H9 (cell line): ENCODE results near the gene ANKMY1. TPM values are rescaled to one million over a fixed set of nuclear protein-coding genes. Genes with fewer than 3 reads are reported as not detected.

Source experiments
- DNase-seq: peaks from one replicate; pipeline ENCODE4 v3.0.0-alpha.2; 2017
- H2AFZ ChIP-seq: one replicate; pipeline ENCODE4 v1.6.1; 2013; ENCODE audit warnings: mild to moderate bottlenecking, low read length, control low read depth, moderate library complexity
- H2AK5ac ChIP-seq: 2 replicates; pipeline ENCODE4 v1.6.1; 2013; ENCODE audit warnings: low read length, control low read depth, mixed read lengths; ENCODE audit not compliant: insufficient read length
- H2BK120ac ChIP-seq: one replicate; pipeline ENCODE4 v1.6.1; 2013; ENCODE audit warnings: low read depth, mild to moderate bottlenecking, low read length, control low read depth, inconsistent platforms; ENCODE audit not compliant: poor library complexity, severe bottlenecking
- H2BK12ac ChIP-seq: 2 replicates; pipeline ENCODE4 v1.6.1; 2013; ENCODE audit warnings: low read length, control low read depth, mixed read lengths, low read depth; ENCODE audit not compliant: insufficient read length
- H2BK15ac ChIP-seq: 2 replicates; pipeline ENCODE4 v1.6.1; 2013; ENCODE audit warnings: low read depth, low read length, control low read depth
- H2BK20ac ChIP-seq: one replicate; pipeline ENCODE4 v1.6.1; 2013; ENCODE audit warnings: low read depth, mild to moderate bottlenecking, low read length, control low read depth, inconsistent platforms; ENCODE audit not compliant: poor library complexity, severe bottlenecking
- H2BK5ac ChIP-seq: 2 replicates; pipeline ENCODE4 v1.6.1; 2013; ENCODE audit warnings: low read length, control low read depth, mixed read lengths; ENCODE audit not compliant: insufficient read length
- H3K14ac ChIP-seq: 2 replicates; pipeline ENCODE4 v1.6.1; 2013; ENCODE audit warnings: low read length, control low read depth; ENCODE audit not compliant: insufficient read depth
- H3K18ac ChIP-seq: 2 replicates; pipeline ENCODE4 v1.6.1; 2013; ENCODE audit warnings: low read depth, mild to moderate bottlenecking, mixed read lengths, low read length, control low read depth; ENCODE audit not compliant: insufficient read length
- H3K23ac ChIP-seq: 2 replicates; pipeline ENCODE4 v1.6.1; 2013; ENCODE audit warnings: low read length, control low read depth, mixed read lengths, low read depth; ENCODE audit not compliant: insufficient read length
- H3K23me2 ChIP-seq: 2 replicates; pipeline ENCODE4 v1.6.1; 2013; ENCODE audit warnings: low read depth, mild to moderate bottlenecking, mixed read lengths, low read length, control low read depth; ENCODE audit not compliant: insufficient read length, poor library complexity, severe bottlenecking
- H3K27ac ChIP-seq: 2 replicates; pipeline ENCODE4 v1.5.1; 2013; ENCODE audit warnings: low read length, control low read depth, mixed read lengths, low read depth; ENCODE audit not compliant: insufficient read length
- H3K27me3 ChIP-seq: 2 replicates; pipeline ENCODE4 v1.6.1; 2013; ENCODE audit warnings: low read length, control low read depth, inconsistent platforms; ENCODE audit not compliant: insufficient read depth
- H3K4ac ChIP-seq: 2 replicates; pipeline ENCODE4 v1.6.1; 2013; ENCODE audit warnings: low read depth, mild to moderate bottlenecking, control low read depth, inconsistent platforms, low read length, moderate library complexity
- H3K4me1 ChIP-seq: 2 replicates; pipeline ENCODE4 v1.6.1; 2013; ENCODE audit warnings: low read length, control low read depth, inconsistent platforms; ENCODE audit not compliant: insufficient read depth
- H3K4me2 ChIP-seq: 2 replicates; pipeline ENCODE4 v1.6.1; 2013; ENCODE audit warnings: low read length, control low read depth, mixed read lengths; ENCODE audit not compliant: insufficient read length, insufficient read depth
- H3K56ac ChIP-seq: 2 replicates; pipeline ENCODE4 v1.6.1; 2013; ENCODE audit warnings: low read depth, mild to moderate bottlenecking, mixed read lengths, low read length, control low read depth; ENCODE audit not compliant: insufficient read length
- H3K79me1 ChIP-seq: 2 replicates; pipeline ENCODE4 v1.6.1; 2013; ENCODE audit warnings: low read depth, mild to moderate bottlenecking, moderate library complexity, low read length, control low read depth, inconsistent platforms; ENCODE audit not compliant: insufficient read depth, poor library complexity, severe bottlenecking
- H3K79me2 ChIP-seq: 2 replicates; pipeline ENCODE4 v1.6.1; 2013; ENCODE audit warnings: low read length, control low read depth, inconsistent platforms; ENCODE audit not compliant: insufficient read depth
- H3K9ac ChIP-seq: 2 replicates; pipeline ENCODE4 v1.6.1; 2013; ENCODE audit warnings: low read length, control low read depth, mixed read lengths; ENCODE audit not compliant: insufficient read length; ENCODE audit errors: extremely low read depth
- H3K9me3 ChIP-seq: one replicate; pipeline ENCODE4 v1.6.1; 2013; ENCODE audit warnings: low read depth, low read length, inconsistent platforms; ENCODE audit not compliant: control insufficient read depth
- H3T11ph ChIP-seq: one replicate; pipeline ENCODE4 v1.6.1; 2013; ENCODE audit warnings: mild to moderate bottlenecking, low read length, control low read depth, inconsistent platforms
- H4K20me1 ChIP-seq: one replicate; pipeline ENCODE4 v1.6.1; 2013; ENCODE audit not compliant: control insufficient read depth, insufficient read length, insufficient read depth
- H4K5ac ChIP-seq: 2 replicates; pipeline ENCODE4 v1.6.1; 2013; ENCODE audit warnings: low read depth, mild to moderate bottlenecking, mixed read lengths, low read length, control low read depth; ENCODE audit not compliant: insufficient read length
- H4K8ac ChIP-seq: replicated peaks from 2 replicates; pipeline ENCODE4 v1.6.1; 2013; ENCODE audit warnings: low read length, control low read depth, mixed read lengths, low read depth; ENCODE audit not compliant: insufficient read length
- H4K91ac ChIP-seq: 2 replicates; pipeline ENCODE4 v1.6.1; 2013; ENCODE audit warnings: low read depth, mild to moderate bottlenecking, moderate library complexity, mixed read lengths, low read length, control low read depth; ENCODE audit not compliant: insufficient read length
- H3K27ac Mint-ChIP-seq, 3 experiments: 2 replicates in 2 of 3; 3 replicates in 1 of 3; pipeline ENCODE4 v1.8.0; 2020 to 2021; ENCODE audit warnings: mixed read lengths in 3 of 3, mild to moderate bottlenecking in 1 of 3, moderate library complexity in 1 of 3
- H3K27me3 Mint-ChIP-seq: 2 replicates; pipeline ENCODE4 v1.8.0; 2021; ENCODE audit warnings: low read depth, mild to moderate bottlenecking, moderate library complexity, mixed read lengths
- H3K36me3 Mint-ChIP-seq, 3 experiments: 2 replicates in 2 of 3; 3 replicates in 1 of 3; pipeline ENCODE4 v1.8.0; 2020 to 2021; ENCODE audit warnings: low read depth in 3 of 3, mixed read lengths in 3 of 3; ENCODE audit not compliant: insufficient read depth in 1 of 3
- H3K4me1 Mint-ChIP-seq, 2 experiments: 2 replicates each; pipeline ENCODE4 v1.8.0; 2020; ENCODE audit warnings: mixed read lengths in 2 of 2
- H3K4me3 Mint-ChIP-seq, 2 experiments: 2 replicates in 1 of 2; 3 replicates in 1 of 2; pipeline ENCODE4 v1.8.0; 2020 to 2021; ENCODE audit warnings: mild to moderate bottlenecking in 2 of 2, mixed read lengths in 2 of 2, moderate library complexity in 1 of 2
- H3K9me3 Mint-ChIP-seq, 2 experiments: 2 replicates in 1 of 2; 3 replicates in 1 of 2; pipeline ENCODE4 v1.8.0; 2020; ENCODE audit warnings: mild to moderate bottlenecking in 2 of 2, mixed read lengths in 2 of 2, moderate library complexity in 1 of 2
- WGBS: extraction: QIAGEN DNeasy Blood & Tissue Kit; methylation state at CpG from one replicate; pipeline ENCODE4 v1.1.7; 2013; ENCODE audit warnings: missing lambda C conversion rate, low lambda C conversion rate, mixed read lengths; ENCODE audit not compliant: insufficient read length; ENCODE audit errors: extremely low coverage; 5-methylcytosine and 5-hydroxymethylcytosine counted together
- total RNA-seq: library from RNA; stranded (reverse); gene quantifications from 2 replicates; pipeline ENCODE4 v1.2.1, GENCODE V29; 2021
- TF ChIP-seq, protein P1 (sequence below): fragments of 200-600 bp; sonication (generic); conservative IDR thresholded peaks from 3 replicates; pipeline ENCODE4 v1.8.0; 2021; ENCODE audit warnings: antibody characterized with exemption, mild to moderate bottlenecking

The ANKMY1 gene
- total RNA-seq, 1 experiment from 2014 or later = 13.7 TPM

DNA sequence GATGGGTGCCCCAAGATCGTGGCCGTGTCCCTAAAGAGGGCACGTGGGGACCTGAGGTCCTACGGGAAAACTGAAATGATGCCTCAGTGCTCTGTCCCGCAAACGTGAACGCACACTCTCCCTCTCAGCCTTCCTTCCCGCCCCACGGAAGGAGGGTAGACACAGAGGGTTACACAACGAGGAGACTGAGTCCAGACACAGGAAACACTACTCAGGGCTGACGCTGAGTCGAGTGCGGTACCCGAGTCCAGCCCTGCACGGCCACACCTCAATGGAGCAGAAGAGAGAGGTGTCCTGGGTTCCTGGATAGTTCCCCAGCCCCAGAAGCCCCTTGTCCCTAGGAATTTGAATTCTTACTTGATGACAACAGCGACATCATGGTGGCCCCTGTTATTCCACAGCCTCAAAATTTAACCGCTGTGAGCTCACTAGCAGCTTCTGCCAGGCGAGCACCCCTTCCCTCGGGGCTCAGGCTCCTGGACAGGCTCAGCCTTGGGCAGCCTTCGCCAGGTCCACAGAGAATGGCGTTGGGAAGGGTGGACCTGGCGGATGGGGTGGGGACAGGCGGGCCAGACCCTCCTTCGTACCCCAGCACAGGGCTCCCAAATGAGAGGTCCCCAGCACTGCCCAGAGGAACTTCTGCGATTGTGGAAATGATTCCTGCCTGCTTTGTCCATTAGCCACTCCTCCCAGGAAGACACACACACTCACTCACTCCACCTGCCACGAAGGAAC, 9.5 kb upstream of the ANKMY1 start:
- peaks cover 11% of the 10 kb centered on the region for H3K23me2 ChIP-seq
- Mint-ChIP-seq H3K36me3 (peaks cover 0 to 13% (median 2%) of the 10 kb centered on the region in 3 experiments; a peak in 3 of 7 replicates), H3K27me3 (peaks cover 26% of the 10 kb centered on the region), H3K4me3 (peak overlapping the region; percentile 63 to 82), H3K9me3 (no peaks in the 10 kb centered on the region), H3K4me1 (peaks cover 23 to 24% of the 10 kb centered on the region in 2 experiments), H3K27ac (no peak overlapping the region)
- H3K79me2 ChIP-seq = no peaks in the 10 kb centered on the region; the same call in 1 of the 2 replicates
- H2BK120ac ChIP-seq = no peak overlapping the region
- no peaks in the 10 kb centered on the region for H3K79me1 ChIP-seq
- no peak overlapping the region for H3K18ac ChIP-seq
- H4K8ac ChIP-seq = no peak overlapping the region
- H2BK20ac ChIP-seq = no peak overlapping the region
- H3K27ac ChIP-seq = no peak overlapping the region
- H3K4me2 ChIP-seq = peak overlapping the region; percentile 59
- DNase-seq = no peak
- TF ChIP-seq, protein P1, sequence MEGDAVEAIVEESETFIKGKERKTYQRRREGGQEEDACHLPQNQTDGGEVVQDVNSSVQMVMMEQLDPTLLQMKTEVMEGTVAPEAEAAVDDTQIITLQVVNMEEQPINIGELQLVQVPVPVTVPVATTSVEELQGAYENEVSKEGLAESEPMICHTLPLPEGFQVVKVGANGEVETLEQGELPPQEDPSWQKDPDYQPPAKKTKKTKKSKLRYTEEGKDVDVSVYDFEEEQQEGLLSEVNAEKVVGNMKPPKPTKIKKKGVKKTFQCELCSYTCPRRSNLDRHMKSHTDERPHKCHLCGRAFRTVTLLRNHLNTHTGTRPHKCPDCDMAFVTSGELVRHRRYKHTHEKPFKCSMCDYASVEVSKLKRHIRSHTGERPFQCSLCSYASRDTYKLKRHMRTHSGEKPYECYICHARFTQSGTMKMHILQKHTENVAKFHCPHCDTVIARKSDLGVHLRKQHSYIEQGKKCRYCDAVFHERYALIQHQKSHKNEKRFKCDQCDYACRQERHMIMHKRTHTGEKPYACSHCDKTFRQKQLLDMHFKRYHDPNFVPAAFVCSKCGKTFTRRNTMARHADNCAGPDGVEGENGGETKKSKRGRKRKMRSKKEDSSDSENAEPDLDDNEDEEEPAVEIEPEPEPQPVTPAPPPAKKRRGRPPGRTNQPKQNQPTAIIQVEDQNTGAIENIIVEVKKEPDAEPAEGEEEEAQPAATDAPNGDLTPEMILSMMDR = no peak
- no peaks in the 10 kb centered on the region for H3K9me3 ChIP-seq
- no peak overlapping the region for H2AFZ ChIP-seq
- no peak overlapping the region for H3K56ac ChIP-seq
- no peak overlapping the region for H3K9ac ChIP-seq
- no peak overlapping the region for H4K5ac ChIP-seq
- peaks cover 2% of the 10 kb centered on the region; the same call in 1 of the 2 replicates for H3K4me1 ChIP-seq
- H2BK5ac ChIP-seq = no peak overlapping the region
- no peak overlapping the region for H3K4ac ChIP-seq
- no peak overlapping the region for H2AK5ac ChIP-seq
- H4K91ac ChIP-seq = no peak overlapping the region
- no CpG with 5 or more reads among the region's 26 CpGs for WGBS
- H4K20me1 ChIP-seq = no peaks in the 10 kb centered on the region
- no peak overlapping the region for H3K14ac ChIP-seq
- no peak overlapping the region for H3K23ac ChIP-seq
- no peak overlapping the region for H3T11ph ChIP-seq
- no peak overlapping the region for H2BK15ac ChIP-seq
- peaks cover 20% of the 10 kb centered on the region for H3K27me3 ChIP-seq
- H2BK12ac ChIP-seq = no peak overlapping the region
